Measurements from ENCODE around the gene DDIT3. TPM values are rescaled to one million over a fixed set of nuclear protein-coding genes. Genes with fewer than 3 reads are reported as not detected.

DDIT3 gene
- total and polyA plus RNA-seq, 2 of the 8 experiments (the other 6 are each of a cell fraction or from before 2014, with no cell fraction given): 4.9 to 5.7 TPM

DNA sequence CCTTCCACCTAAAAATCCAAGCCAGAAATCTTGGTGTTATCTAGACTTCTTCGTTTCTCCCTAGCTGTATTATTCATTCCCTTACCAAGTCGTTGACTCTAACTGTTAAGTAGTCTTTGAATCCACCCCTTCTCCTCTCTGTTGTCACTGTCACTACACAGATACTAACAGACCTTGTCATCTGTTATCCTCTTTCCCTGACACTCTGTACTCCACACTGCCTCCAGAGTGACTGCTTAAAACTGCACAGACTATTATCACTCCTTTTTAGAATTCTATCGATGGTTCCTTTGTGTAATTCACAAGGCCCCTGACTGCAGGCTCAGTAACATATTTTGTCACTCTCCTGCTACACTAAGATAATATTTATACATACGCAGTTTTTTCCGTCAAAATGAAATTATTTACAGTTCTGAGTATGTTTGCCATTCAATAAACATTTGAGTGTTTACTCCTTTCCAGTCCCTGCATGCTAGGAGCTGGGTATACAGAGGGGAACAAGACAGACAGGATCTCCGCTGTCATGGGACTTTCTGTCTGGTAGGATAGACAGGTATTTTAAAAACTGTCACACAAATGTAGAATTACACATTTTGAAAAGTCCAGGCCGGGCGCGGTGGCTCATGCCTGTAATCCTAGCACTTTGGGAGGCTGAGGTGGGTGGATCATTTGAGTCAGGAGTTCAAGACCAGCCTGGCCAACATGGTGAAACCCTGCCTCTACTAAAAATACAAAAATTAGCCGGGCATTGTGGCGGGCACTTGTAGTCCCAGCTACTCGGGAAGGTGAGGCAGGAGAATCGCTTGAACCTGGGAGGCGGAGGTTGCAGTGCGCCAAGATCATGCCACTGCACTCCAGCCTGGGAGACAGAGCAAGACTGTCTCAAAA lies 28.7 kb downstream of the DDIT3 start:
- ChIA-PET POLR2A (ENCODE audit: partially characterized antibody) (interaction anchor here (0.9 to 1.3 kb wide), 4 partner anchors 37 to 121 kb away, joined by 3 to 4 read pairs (median 3); no protein-coding TSS in a partner anchor), CTCF (ENCODE audit: partially characterized antibody) (interaction anchor here (0.7 to 25.1 kb wide), 6 partner anchors 11 to 34 kb away, joined by 3 to 441 read pairs (median 4); partner anchors contain the start of genes GLI1 and INHBE)
- Histone ChIP-seq H2AFZ (ENCODE audit: low read length) (no peak overlapping the region), H4K20me1 (replicated peaks in 1 of 2; ENCODE audit: control insufficient read depth in 1 of 2, insufficient read depth in 2 of 2, low read length in 2 of 2) (peaks cover 0 to 3% of the 10 kb centered on the region in 2 experiments), H3K36me3 (ENCODE audit: control insufficient read depth in 2 of 4, insufficient read depth in 4 of 4, low read length in 3 of 4) (peaks cover 24 to 65% (median 47%) of the 10 kb centered on the region in 4 experiments), H3K23ac (ENCODE audit: insufficient read length) (no peak overlapping the region), H4K8ac (ENCODE audit: extremely low read depth, insufficient read depth, low read length) (no peak overlapping the region), H3K14ac (ENCODE audit: insufficient read length) (no peak overlapping the region), H3K27ac (ENCODE audit: low read depth, low read length) (no peak overlapping the region), H3K18ac (ENCODE audit: extremely low read depth, low read length) (no peak overlapping the region), H3K79me1 (ENCODE audit: low read depth, low read length) (peaks cover 8% of the 10 kb centered on the region; the same call in 1 of the 2 replicates), H2BK120ac (replicated peaks; ENCODE audit: low read depth, low read length) (no peak overlapping the region), H3K9me3 (ENCODE audit: insufficient read depth in 2 of 2, low read depth in 1 of 2, low read length in 1 of 2) (no peaks in the 10 kb centered on the region; a peak in 1 of 4 replicates), H2BK12ac (ENCODE audit: low read depth, low read length) (no peak overlapping the region), H3K4me1 (replicated peaks in 1 of 4; ENCODE audit: control insufficient read depth in 3 of 4, insufficient read depth in 4 of 4, low read length in 3 of 4) (peaks cover 0 to 7% (median 2%) of the 10 kb centered on the region in 4 experiments; a peak in 5 of 7 replicates), H4K91ac (replicated peaks; ENCODE audit: insufficient read length, low read length) (no peak overlapping the region), H2BK5ac (ENCODE audit: low read depth, low read length) (no peak overlapping the region), H4K5ac (ENCODE audit: insufficient read length, low read depth, low read length) (no peak overlapping the region), H3K23me2 (ENCODE audit: low read depth, low read length) (peaks cover 7% of the 10 kb centered on the region; the same call in 1 of the 2 replicates), H2AK5ac (ENCODE audit: low read depth, low read length) (no peak overlapping the region), H2BK15ac (ENCODE audit: low read length) (no peak overlapping the region), H2BK20ac (ENCODE audit: low read length) (no peak overlapping the region), H3K27me3 (replicated peaks in 1 of 4; ENCODE audit: control insufficient read depth in 3 of 4, extremely low read depth in 1 of 4, insufficient read depth in 3 of 4, low read length in 3 of 4) (no peaks in the 10 kb centered on the region), H3K4me3 (ENCODE audit: extremely low read depth in 1 of 4, insufficient read depth in 2 of 4, low read depth in 3 of 4, low read length in 4 of 4) (no peak overlapping the region), H3K9ac (replicated peaks in 1 of 4; ENCODE audit: extremely low read depth in 1 of 4, low read depth in 3 of 4, low read length in 3 of 4) (no peak overlapping the region), H3K56ac (replicated peaks; ENCODE audit: insufficient read length, low read depth, low read length) (no peak overlapping the region), H3K4ac (replicated peaks; ENCODE audit: insufficient read length, low read depth, low read length) (no peak overlapping the region), H3K79me2 (ENCODE audit: control insufficient read depth in 1 of 2, insufficient read depth in 2 of 2, low read length in 2 of 2) (peaks cover 14 to 28% of the 10 kb centered on the region in 2 experiments), H3K4me2 (ENCODE audit: insufficient read depth in 1 of 2, low read depth in 2 of 2, low read length in 2 of 2) (no peak overlapping the region)
- FAIRE-seq (no peak), DNase-seq (ENCODE audit: low read depth in 1 of 2, low spot score in 2 of 2) (no peak)
- WGBS, 2 experiments (ENCODE audit: extremely low coverage in 1 of 2, insufficient coverage in 1 of 2, insufficient read length in 1 of 2, insufficient replicate concordance in 2 of 2, low coverage in 1 of 2, low lambda C conversion rate in 2 of 2, missing lambda C conversion rate in 1 of 2): 97% methylated on average over 15 of the region's 15 CpGs; no CpG with 5 or more reads in 1 of the 2 experiments
- TF ChIP-seq, protein P1, sequence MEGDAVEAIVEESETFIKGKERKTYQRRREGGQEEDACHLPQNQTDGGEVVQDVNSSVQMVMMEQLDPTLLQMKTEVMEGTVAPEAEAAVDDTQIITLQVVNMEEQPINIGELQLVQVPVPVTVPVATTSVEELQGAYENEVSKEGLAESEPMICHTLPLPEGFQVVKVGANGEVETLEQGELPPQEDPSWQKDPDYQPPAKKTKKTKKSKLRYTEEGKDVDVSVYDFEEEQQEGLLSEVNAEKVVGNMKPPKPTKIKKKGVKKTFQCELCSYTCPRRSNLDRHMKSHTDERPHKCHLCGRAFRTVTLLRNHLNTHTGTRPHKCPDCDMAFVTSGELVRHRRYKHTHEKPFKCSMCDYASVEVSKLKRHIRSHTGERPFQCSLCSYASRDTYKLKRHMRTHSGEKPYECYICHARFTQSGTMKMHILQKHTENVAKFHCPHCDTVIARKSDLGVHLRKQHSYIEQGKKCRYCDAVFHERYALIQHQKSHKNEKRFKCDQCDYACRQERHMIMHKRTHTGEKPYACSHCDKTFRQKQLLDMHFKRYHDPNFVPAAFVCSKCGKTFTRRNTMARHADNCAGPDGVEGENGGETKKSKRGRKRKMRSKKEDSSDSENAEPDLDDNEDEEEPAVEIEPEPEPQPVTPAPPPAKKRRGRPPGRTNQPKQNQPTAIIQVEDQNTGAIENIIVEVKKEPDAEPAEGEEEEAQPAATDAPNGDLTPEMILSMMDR (IDR thresholded peaks at IDR 0.05; ENCODE audit: control extremely low read depth in 1 of 3, insufficient read depth in 1 of 3, low read depth in 1 of 3, low read length in 3 of 3): peak in 1 of 3 experiments; percentile 34; a peak in 1 of 4 replicates
- TF ChIP-seq CREB1 (IDR thresholded peaks at IDR 0.05) (no peak), CEBPB (IDR thresholded peaks at IDR 0.05; ENCODE audit: low read depth, low read length) (no peak)

Measured in H1 (cell line).